Measurements from ENCODE around the gene ZNF154. TPM values are rescaled to one million over a fixed set of nuclear protein-coding genes. Genes with fewer than 3 reads are reported as not detected.
A peak's percentile ranks its signal among the peaks of the same experiment; 100 is the strongest.

Gene ZNF154
- total RNA-seq, 4 donors from 2014 or later, result 3.8 to 12.6 (median 9.0) TPM

- TF ChIP-seq EP300 (IDR thresholded peaks at IDR 0.05), result no peak
- no peak for TF ChIP-seq POLR2A (IDR thresholded peaks at IDR 0.05)
- no peak for TF ChIP-seq POLR2AphosphoS5 (IDR thresholded peaks at IDR 0.05)
- no peak for TF ChIP-seq CTCF (IDR thresholded peaks at IDR 0.05)
- Histone ChIP-seq H3K27ac (no peak overlapping the region), H3K4me3 (no peak overlapping the region), H3K36me3 (peaks cover 0 to 67% of the 10 kb centered on the region in 2 donors), H3K27me3 (no peaks in the 10 kb centered on the region), H3K9me3 (peaks cover 2 to 83% (median 2%) of the 10 kb centered on the region in 3 donors), H3K4me1 (peaks cover 3 to 23% (median 12%) of the 10 kb centered on the region in 3 donors)
- no peak for ATAC-seq
- WGBS, 2 donors (ENCODE audit: low coverage in 1 of 2), result no CpG with 5 or more reads among the region's 3 CpGs
Observed at GRCh38 chr19:57686727-57687126, 22.3 kb downstream of the ZNF154 start.

GRCh38 chr19:57682226-57682766 is 26.7 kb downstream of the ZNF154 start:
- Histone ChIP-seq H3K9me3 (peaks cover 2 to 44% (median 2%) of the 10 kb centered on the region in 3 donors), H3K36me3 (peaks cover 0 to 40% of the 10 kb centered on the region in 2 donors), H3K4me1 (peaks cover 3 to 27% (median 12%) of the 10 kb centered on the region in 3 donors), H3K27me3 (no peaks in the 10 kb centered on the region), H3K27ac (peak overlapping the region in 3 of 4 donors; percentile 31 to 71 (median 58)), H3K4me3 (peak overlapping the region; percentile 86 to 93)
- 0 to 12% methylated on average over 1 to 6 of the region's 19 CpGs for WGBS, 2 donors (ENCODE audit: low coverage in 1 of 2)
- no peak for ATAC-seq
- no peak for TF ChIP-seq EP300 (IDR thresholded peaks at IDR 0.05)
- no peak for TF ChIP-seq POLR2AphosphoS5 (IDR thresholded peaks at IDR 0.05)
- no peak for TF ChIP-seq POLR2A (IDR thresholded peaks at IDR 0.05)
- TF ChIP-seq CTCF (IDR thresholded peaks at IDR 0.05), result no peak

GRCh38 chr19:57675881-57676280 is 33.1 kb downstream of the ZNF154 start:
- peaks cover 3% of the 10 kb centered on the region for H3K27me3 ChIP-seq
- no peaks in the 10 kb centered on the region for H3K36me3 ChIP-seq
- no peaks in the 10 kb centered on the region for H3K9me3 ChIP-seq
- WGBS, 2 donors (ENCODE audit: low coverage in 1 of 2), result 50 to 51% methylated on average over 2 of the region's 2 CpGs
- no peak overlapping the region for H3K4me3 ChIP-seq
- no peak for ATAC-seq
- TF ChIP-seq EP300 (IDR thresholded peaks at IDR 0.05) (no peak), POLR2A (IDR thresholded peaks at IDR 0.05) (no peak), CTCF (IDR thresholded peaks at IDR 0.05) (no peak), POLR2AphosphoS5 (IDR thresholded peaks at IDR 0.05) (no peak)
- H3K27ac ChIP-seq, result no peak overlapping the region
- no peaks in the 10 kb centered on the region for H3K4me1 ChIP-seq

- Histone ChIP-seq H3K27me3 (peaks cover 15% of the 10 kb centered on the region), H3K36me3 (no peaks in the 10 kb centered on the region), H3K4me1 (no peaks in the 10 kb centered on the region), H3K27ac (no peak overlapping the region), H3K9me3 (no peaks in the 10 kb centered on the region), H3K4me3 (no peak overlapping the region)
- no peak for TF ChIP-seq EP300 (IDR thresholded peaks at IDR 0.05)
- TF ChIP-seq CTCF (IDR thresholded peaks at IDR 0.05), result no peak
- no peak for TF ChIP-seq POLR2AphosphoS5 (IDR thresholded peaks at IDR 0.05)
- TF ChIP-seq POLR2A (IDR thresholded peaks at IDR 0.05), result no peak
- WGBS, 2 donors (ENCODE audit: low coverage in 1 of 2), result 69 to 73% methylated on average over 4 of the region's 4 CpGs
- no peak for ATAC-seq
Observed at GRCh38 chr19:57672466-57672865, 36.5 kb downstream of the ZNF154 start.
